ENCODE data around the gene GID4.
"Not testable (repeated sequence)": the region's sequence is repeated elsewhere in the genome, so short reads cannot be mapped to it uniquely, and the experiment has no call there.

The GID4 gene

GRCh38 chr17:18038861-18039534, at the start of gene GID4, which contains the start of gene ATPAF2:
TSS of gene GID4 (plus strand) at chr17:18039408. CDS start at chr17:18039465, 57 bp downstream.
TSS of gene ATPAF2 (minus strand) at chr17:18039168. CDS start at chr17:18039013, 155 bp downstream.
- in situ Hi-C loops (cut with MboI; ENCODE audit: low sequenced_read_pairs), result loop anchor here (25.0 kb wide), 1 partner anchor 677 kb away; no protein-coding TSS in a partner anchor

- in situ Hi-C loops (cut with MboI; ENCODE audit: low sequenced_read_pairs), result no loop called here
Observed at GRCh38 chr17:17989618-17990017, 49.6 kb upstream of the GID4 start.

- in situ Hi-C loops (cut with MboI; ENCODE audit: low sequenced_read_pairs), result no loop called here
Observed at GRCh38 chr17:17990282-17990681, 48.9 kb upstream of the GID4 start.

GRCh38 chr17:17993366-17993765, 45.8 kb upstream of the GID4 start:
- in situ Hi-C loops (cut with MboI; ENCODE audit: low sequenced_read_pairs), result no loop called here

GRCh38 chr17:17993852-17994251, 45.4 kb upstream of the GID4 start:
- in situ Hi-C loops (cut with MboI; ENCODE audit: low sequenced_read_pairs), result no loop called here

- in situ Hi-C loops (cut with MboI; ENCODE audit: low sequenced_read_pairs), result no loop called here
Observed at GRCh38 chr17:17994271-17995069, 44.7 kb upstream of the GID4 start.

GRCh38 chr17:17995887-17996286, 43.3 kb upstream of the GID4 start:
- in situ Hi-C loops (cut with MboI; ENCODE audit: low sequenced_read_pairs), result not testable (repeated sequence)

- in situ Hi-C loops (cut with MboI; ENCODE audit: low sequenced_read_pairs), result no loop called here
Observed at GRCh38 chr17:17998934-17999333, 40.3 kb upstream of the GID4 start.

GRCh38 chr17:17999364-18000029, 39.7 kb upstream of the GID4 start:
- in situ Hi-C loops (cut with MboI; ENCODE audit: low sequenced_read_pairs), result no loop called here

GRCh38 chr17:18000030-18000408, 39.2 kb upstream of the GID4 start:
- in situ Hi-C loops (cut with MboI; ENCODE audit: low sequenced_read_pairs), result no loop called here

- in situ Hi-C loops (cut with MboI; ENCODE audit: low sequenced_read_pairs), result no loop called here
Observed at GRCh38 chr17:18002171-18002570, 37.0 kb upstream of the GID4 start.

GRCh38 chr17:18004345-18004744, 34.9 kb upstream of the GID4 start:
- in situ Hi-C loops (cut with MboI; ENCODE audit: low sequenced_read_pairs), result no loop called here

GRCh38 chr17:18004884-18005305, 34.3 kb upstream of the GID4 start:
- in situ Hi-C loops (cut with MboI; ENCODE audit: low sequenced_read_pairs), result no loop called here

- in situ Hi-C loops (cut with MboI; ENCODE audit: low sequenced_read_pairs), result no loop called here
Observed at GRCh38 chr17:18005496-18005895, 33.7 kb upstream of the GID4 start.

GRCh38 chr17:18006495-18007239, 32.5 kb upstream of the GID4 start:
- in situ Hi-C loops (cut with MboI; ENCODE audit: low sequenced_read_pairs), result no loop called here

GRCh38 chr17:18008496-18009268, 30.5 kb upstream of the GID4 start:
- in situ Hi-C loops (cut with MboI; ENCODE audit: low sequenced_read_pairs), result no loop called here

GRCh38 chr17:18009609-18010420, 29.4 kb upstream of the GID4 start:
- in situ Hi-C loops (cut with MboI; ENCODE audit: low sequenced_read_pairs), result no loop called here

GRCh38 chr17:18011286-18011685, 27.9 kb upstream of the GID4 start:
- in situ Hi-C loops (cut with MboI; ENCODE audit: low sequenced_read_pairs), result no loop called here

- in situ Hi-C loops (cut with MboI; ENCODE audit: low sequenced_read_pairs), result no loop called here
Observed at GRCh38 chr17:18014006-18014405, 25.2 kb upstream of the GID4 start.

Data from HL-60/S4 treated with retinoic acid at 250 ng/mL for 4 days and 3 days (cell line).